NCI-H345 treated with DMSO at 0.1 percent for 48 hours (cell line): ENCODE results near the gene SIVA1.

ENCODE experiments used
- DNase-seq: peaks from one replicate; lab custom pipeline; 2025; ENCODE audit not compliant: unreplicated experiment; lab: John Stamatoyannopoulos, UW

Gene SIVA1

DNA sequence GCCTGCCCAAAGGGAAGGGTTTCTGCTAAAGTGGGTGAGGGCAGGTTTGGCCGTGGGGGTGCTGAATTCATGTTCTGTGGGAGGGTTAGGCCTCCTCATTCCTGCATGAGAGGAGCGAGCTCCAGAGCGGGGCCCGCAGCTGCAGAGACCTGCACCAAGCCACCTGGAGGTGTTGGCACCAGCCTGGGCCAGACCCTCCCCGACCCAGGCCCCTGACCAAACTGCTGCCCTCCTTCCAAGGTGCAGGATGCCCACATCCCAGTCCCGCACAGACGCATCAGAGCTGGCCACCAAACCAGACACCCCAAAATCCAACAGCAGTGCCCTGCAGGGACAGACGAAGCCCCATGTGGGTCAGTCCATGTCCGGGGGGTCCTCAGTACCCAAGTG lies 18.4 kb upstream of the SIVA1 start:
- DNase-seq, result no peak

DNA sequence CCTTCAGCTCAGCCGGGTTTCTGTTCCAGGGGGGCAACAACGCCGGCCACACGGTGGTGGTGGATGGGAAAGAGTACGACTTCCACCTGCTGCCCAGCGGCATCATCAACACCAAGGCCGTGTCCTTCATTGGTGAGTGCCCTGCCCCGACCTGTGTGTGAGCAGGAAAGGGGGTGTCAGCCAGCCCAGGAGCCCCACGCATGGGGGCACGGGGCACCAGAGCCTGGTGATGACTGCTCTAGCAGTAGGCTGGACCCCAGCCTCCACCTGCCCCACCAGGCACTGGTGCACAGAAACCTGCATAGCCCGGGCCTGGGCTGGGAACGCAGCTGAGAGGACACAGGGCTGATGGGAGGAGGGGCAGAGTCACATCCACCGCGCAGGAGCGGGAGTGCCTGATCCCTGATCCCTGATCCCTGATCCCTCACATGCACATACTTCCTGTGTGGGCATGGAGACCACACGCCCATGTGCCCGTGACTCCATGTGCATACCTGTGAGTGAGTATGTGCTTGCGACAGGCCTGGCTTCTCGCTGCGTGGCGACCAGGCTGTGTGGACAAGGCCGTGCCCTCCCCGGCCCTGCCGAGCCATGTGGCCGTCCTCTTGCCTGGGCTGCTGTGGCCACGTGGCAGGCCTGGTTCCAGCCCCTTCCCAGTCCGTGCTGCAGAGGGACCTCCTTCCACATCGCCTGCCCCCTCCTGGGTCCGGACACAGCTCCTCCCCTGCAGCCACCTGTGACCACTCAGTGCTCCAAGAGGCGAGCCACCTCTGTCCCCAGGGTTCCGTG lies 17.8 kb upstream of the SIVA1 start:
- DNase-seq, result no peak

DNA sequence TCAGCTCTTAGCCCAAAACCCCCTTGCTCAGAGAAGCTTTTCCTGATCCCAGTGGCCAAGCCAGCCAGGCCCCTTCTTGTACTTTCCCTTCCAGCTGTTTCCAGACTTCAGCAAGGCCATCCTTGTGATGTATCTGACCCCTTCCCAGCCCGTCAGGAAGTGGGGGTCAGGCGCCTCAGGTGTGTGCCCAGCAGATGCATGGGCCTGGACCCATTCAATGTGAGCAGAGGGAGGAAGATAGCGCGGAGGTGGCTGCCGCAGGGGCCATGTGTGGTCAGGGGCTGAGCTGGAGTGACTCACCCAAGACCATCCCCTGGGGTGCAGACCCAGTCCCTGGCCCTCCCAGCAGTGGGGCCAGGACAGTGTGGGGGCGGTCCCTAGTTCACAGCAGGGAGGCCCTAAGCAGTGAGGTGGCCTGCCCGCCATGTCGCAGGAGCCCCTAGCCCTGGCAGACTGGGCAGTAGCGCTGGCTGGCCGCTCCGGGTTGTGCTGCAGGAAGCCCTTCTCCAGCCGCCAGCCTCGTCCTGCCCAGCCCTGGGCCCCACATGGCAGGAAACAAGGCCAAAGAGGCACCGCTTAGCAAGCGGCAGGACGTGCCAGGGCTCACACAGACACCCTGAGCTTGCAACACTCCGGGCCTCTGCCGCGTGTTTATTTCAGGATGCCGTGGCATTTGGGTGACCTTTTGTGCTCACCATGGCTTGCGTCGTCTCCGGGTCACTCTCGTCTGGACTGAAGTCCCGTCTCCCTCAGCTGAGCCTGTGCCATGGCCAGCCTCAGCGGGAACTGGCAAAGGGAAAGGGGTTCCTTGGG lies 16.9 kb upstream of the SIVA1 start:
- no peak for DNase-seq

DNA sequence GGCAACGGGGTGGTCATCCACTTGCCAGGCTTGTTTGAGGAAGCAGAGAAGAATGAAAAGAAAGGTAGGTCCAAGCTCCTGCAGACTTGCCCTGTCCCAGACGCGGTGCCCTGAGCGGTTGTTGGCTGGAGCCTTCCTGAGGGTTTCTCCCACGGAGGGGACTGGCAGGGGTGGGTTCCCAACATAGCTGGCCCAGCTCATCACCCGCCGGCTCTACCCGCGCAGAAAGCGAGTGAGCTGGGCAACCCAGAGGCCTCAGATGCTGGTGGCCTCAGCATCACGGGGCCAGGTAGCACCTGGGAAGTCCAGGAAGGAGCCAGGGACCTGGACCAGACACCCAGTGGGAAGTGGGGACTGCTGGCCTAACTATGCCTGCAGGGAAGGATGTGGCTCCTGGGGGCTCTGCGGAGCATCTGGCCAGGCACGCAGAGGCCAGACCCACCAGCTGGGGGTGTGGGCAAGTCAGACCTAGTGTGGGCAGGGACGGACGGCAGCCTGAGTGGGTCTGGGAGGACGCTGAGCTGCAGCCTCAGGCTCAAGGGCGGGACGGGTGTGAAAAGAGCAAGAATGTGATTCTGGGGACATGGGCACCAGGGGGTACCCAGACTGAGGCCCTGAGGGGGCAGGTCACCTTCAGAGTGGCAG lies 14.4 kb upstream of the SIVA1 start:
- no peak for DNase-seq

DNA sequence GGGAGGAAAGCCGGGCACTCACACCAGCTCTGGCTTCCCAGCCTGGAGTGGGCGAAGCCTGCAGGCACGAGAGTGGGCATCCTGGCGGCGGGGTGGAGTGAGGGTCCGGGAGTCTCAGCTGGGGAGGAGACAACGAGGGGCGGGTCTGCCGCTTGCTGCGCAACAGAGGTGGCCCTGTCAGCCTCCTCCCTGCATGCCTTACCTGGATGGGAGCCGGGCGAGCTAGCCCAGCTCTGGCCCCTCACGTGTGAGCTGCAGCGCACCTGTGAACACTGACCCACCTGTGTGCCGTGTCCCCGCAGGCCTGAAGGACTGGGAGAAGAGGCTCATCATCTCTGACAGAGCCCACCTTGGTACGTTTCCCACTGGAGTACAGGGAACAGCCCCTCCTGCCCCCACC lies 13.9 kb upstream of the SIVA1 start:
- DNase-seq, result no peak

DNA sequence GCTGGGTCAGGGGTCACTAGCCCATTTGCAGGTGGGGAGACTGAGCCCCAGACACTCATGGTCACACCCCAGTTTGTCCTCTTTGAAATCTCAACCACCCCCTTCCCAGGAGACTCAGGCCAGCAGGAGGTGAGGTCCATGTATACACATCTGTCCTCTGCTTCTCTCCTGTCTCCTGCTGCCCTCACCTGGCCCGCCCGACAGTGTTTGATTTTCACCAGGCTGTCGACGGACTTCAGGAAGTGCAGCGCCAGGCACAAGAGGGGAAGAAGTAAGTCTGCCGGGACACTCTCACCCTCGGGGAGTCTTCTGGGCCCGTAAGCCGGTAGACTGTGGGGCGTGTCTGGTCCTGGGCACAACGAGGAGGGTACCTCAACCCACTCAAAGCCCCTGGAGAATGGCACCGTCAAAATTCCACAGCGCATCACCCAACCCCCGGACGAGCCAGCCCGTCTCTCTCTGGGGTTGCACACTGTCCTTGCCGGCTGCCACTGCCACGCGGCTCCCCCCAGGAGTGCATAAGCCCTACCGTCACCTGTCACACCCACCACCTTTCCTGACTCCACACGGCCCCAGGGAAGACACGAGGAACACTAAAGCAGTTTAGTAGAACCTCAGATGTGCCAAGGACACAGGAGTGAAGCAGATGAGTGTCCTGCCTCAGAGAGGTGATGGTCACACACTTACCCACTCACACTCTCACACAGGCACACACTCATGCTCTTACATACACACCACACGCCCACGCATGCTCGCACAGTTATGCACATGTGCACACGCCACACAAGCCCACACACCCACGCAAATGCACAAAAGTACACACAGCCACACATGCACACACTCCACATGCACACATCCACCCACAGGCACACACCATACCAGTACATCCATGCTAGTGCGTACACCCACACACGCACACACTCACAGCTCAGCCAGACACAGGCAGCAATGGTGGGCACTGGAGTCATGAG lies 13.1 kb upstream of the SIVA1 start:
- DNase-seq, result no peak

DNA sequence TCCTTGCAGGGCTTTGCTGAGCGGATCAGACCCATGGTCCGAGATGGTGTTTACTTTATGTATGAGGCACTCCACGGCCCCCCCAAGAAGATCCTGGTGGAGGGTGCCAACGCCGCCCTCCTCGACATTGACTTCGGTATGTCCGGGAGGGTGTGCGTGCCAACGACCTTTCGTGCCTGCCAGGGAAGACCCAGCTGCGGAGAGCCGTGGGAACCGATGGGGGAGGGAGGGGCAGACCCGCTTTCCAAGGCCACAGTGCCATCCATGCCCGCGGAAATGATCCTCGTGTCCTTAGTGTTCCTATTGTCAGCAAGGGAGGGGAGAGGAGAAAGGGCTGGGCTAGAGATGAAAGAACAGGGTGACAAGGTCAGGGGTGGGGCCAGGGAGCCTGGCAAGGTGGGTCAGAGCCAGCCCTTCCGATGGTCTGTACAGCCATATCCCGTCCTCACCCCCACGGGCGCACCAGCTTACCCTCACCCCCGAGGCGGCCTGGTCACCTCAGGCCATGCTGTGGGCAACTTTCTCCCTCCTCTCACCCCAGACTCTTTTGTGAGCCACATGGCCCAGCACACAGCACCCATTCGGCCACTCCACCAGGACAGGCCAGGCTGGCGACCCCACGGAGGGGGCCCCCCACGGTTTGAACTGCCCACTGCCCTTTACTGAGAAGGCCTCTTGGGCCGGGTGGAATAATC lies 11.7 kb upstream of the SIVA1 start:
- DNase-seq, result no peak

DNA sequence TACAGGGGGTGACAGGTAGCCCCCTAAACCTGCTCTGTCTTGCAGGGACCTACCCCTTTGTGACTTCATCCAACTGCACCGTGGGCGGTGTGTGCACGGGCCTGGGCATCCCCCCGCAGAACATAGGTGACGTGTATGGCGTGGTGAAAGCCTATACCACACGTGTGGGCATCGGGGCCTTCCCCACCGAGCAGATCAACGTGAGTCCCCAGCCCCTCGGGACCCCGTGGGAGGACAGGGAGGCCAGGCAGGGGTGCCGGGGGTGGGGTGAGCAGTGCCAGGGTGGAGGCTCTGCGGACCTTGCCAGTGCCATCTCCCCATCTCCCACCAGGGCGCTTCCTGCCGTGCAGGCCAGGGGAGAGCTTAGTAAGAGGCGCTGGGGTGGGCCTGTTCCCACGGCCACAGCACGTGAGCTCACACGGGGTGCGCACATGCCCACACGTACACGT lies 11.1 kb upstream of the SIVA1 start:
- no peak for DNase-seq

DNA sequence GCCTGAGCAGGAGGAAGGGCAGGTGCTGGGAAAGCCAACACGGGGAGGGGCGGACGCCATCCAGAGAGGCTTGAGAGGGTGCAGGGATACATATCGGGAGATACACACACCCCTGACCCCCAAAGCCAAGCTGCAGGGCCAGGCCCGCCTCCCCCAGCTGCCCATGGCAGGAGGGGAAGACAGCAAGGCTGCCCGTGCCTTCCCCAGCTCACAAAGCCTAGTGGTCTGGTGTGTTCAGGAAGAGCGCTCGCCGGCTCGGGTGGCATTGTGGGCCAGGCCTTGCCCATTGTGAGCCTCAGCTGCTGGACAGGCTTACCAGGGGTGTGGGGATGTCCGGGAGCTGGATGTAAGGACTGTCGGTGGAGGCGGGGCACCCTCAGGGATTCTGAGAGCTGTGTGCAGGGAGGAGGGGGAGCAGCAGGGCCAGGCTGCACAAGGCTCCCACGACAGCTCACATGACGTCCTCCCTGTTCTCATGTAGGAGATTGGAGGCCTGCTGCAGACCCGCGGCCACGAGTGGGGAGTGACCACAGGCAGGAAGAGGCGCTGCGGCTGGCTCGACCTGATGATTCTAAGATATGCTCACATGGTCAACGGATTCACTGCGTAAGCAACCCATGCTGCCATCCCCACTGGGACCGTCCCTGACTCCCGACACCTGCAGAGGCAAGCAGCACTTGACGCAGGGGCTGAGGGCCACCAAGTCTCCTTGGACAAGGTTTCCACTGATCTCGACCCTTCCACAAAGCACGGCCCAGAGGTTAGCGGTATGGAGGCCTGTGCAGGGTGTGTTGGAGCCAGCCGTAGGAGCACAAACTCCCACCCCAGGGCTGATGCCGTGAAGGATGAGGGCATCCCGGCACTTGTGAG lies 10.1 kb upstream of the SIVA1 start:
- DNase-seq, result no peak

DNA sequence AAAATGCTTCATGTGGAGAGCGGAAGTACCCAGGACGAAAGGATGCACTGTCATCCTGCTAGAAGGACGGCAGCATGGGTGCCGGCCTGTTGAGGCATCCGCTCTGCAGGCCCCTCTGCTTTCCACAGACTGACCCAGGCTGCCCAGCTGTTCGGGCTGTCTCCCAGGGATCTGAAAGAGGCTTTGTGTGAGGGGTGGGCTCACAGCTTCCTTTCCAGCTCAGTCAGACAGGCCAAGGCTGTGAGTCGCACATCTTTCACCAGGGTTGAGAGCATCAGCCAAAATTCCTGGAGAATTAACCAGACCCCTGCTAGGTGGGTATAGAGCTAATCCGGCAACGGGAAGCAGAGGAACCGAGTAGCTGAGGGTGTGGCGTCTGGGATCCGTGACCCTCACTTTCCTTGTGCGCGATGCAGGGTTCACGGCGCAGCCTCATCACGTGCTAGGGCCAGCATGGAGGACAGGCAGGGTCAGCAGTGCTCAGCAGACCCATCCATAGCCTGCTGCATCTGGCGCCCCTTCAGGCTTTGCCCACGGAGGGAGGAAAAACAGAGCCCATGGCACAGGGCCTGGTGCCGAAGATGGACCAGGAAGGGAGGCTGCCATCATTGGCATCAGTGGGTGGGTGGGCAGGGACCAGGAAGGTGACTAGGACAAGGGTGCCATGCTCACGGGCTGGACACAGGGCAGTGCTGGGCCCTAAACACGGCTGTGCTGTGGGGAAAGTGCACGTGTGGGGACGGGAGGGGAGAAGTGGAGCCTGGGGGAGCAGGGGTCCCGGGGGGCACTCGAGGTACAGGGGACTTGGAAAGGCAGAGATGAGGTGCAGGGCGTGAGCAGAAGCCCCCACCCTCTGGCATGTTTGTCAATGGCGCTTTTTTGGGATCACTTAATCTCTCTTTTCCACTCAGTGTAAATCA lies 9.2 kb upstream of the SIVA1 start:
- no peak for DNase-seq

DNA sequence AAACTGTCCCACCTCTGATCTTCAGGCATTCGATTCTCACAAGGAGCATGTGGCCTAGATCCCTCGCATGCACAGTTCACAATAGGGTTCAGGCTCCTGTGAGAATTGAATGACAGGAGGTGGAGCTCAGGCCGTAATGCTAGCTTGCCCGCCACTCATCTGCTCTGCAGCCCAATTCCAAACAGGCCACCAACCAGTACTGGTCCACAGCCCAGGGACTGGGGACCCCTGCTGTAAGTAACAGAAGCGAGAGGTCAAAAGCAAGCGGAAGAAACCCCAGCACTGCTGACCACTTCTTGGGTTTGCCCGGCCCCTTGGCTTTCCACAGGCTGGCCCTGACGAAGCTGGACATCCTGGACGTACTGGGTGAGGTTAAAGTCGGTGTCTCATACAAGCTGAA lies 8.5 kb upstream of the SIVA1 start:
- DNase-seq, result no peak

DNA sequence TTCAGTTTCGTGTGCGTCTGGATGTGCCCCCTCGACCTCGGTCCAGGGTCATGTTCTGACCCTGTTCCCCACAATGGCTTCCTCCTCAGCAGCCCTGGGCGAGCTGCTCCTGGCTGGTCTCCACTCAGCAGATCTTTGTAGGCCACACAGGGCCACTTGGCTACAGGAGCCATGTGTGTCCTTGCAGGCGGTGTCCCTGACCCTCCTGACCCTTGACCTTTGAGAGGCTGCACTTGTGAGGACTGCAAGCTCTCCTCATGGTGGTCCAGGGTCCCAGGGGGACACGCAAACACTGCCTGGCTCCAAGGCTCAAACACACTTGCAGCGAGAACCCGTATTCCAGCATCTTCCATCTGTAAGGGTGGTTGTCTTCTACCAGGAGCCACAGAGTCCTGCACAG lies 7.5 kb upstream of the SIVA1 start:
- no peak for DNase-seq

DNA sequence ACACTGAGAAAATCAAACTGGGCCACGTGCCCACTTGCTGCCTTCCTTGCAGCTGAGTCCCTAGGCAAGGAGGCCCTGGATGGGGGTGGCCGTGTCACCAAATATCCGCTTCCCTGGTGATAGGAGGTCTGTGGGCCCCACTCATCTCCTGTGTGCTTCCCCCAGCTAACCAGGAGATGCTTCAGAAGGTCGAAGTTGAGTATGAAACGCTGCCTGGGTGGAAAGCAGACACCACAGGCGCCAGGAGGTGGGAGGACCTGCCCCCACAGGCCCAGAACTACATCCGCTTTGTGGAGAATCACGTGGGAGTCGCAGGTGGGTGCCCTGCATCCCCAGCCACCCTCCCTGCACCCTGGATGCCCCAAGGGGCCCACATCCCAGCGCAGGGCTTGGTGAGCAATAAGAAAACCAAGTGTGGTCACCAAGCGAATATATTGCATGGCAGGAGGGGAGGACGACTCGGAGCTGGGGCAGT lies 6.8 kb upstream of the SIVA1 start:
- DNase-seq, result no peak

DNA sequence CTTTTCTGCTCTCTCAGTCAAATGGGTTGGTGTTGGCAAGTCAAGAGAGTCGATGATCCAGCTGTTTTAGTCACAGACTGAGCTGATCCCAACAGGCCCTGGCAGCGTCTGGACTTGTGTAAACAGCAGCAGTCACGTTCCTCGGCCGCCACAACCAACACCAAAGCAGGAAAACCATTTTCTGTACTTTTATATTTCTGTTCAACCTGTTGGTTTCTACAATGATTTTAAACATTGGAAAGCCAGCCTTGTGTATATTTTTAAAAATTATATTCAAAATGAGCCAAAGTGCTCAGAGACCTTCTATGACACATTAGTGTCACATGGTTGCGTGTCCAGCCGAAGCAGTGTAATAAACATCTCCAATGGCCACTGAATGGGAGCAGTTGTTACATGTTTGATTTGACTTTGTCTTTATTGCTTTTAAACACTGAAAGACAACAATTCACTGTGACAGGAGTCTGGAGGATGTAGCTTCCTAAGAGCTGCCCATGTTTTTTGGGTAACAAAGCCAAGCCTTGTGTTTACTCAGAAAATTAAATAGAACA lies 5.9 kb upstream of the SIVA1 start:
- no peak for DNase-seq

DNA sequence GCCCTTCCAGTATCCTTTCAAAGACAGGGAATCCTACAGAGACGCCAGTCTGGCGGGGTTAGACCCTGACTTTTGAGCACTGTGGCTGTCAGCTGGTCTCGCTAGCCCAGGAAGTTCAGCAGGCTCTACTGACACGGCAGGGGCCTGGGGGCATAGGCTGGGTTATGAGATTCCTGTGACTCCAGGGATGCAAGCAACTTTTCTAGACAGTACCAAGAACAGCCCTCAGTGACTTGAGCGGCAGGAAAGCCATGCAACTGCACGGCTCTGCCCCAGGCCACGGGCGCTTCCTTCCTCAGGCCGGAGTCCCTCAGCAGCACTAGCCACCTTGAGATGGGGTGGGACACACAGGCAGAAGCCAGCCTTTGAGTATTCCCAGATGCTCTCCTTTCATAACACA lies 5.1 kb upstream of the SIVA1 start:
- DNase-seq, result no peak

DNA sequence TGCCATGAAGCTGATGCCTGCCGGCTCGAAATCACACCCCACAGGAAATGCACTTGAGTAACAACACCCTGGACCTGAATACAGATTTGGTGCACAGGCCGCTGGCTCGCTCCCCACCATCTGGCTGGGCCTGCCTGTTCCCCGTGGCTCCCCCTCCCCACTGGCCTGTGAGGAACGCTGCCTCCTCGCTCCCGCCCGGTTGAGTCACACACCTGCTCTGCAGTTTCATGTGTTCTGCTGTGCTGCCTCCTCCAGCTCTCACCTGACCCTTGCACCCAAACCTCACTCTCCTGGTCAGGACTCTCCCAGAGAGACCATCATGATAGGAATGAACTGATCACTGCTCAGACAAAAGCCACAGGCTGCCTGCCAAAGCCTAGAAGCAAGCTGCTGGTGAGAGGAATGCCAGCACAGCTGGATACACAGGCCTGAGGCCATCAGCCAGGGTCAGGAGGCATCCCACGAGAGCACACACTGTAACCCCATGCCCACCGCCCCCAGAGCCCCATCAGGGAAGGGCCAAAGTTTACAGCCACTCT lies 3.8 kb upstream of the SIVA1 start:
- DNase-seq, result no peak

DNA sequence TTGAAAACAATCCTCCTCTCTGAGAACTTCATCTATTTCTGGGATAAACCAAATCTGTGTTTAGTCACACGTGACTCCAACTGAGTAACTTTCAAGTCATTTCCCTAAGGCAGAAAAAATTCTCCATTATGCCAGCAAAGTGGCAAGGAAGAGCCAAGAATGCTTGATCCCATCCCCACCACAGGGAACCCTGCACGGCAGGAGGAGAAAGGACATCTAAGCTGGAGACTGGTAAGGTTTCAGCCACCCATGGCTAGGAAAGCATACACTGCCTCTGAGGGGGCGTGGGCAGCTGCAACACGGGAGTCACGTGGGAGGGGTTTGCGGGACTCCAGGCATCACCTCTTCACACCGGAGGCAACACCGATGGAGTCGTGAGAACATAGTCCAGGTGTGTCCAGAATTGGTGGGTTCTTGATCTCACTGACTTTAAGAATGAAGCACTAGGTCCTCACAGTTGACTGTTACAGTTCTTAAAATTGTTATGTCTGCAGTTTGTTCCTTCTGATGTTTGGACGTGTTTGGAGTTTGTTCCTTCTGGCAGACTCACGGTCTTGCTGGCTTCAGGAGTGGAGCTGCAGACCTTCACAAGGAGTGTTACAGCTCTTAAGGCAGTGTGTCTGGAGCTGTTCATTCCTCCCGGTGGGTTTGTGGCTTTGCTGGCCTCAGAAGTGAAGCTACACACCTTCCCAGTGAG lies 2.7 kb upstream of the SIVA1 start:
- DNase-seq, result no peak
